ENCODE measurements around the gene ACP5.

Gene ACP5

DNA sequence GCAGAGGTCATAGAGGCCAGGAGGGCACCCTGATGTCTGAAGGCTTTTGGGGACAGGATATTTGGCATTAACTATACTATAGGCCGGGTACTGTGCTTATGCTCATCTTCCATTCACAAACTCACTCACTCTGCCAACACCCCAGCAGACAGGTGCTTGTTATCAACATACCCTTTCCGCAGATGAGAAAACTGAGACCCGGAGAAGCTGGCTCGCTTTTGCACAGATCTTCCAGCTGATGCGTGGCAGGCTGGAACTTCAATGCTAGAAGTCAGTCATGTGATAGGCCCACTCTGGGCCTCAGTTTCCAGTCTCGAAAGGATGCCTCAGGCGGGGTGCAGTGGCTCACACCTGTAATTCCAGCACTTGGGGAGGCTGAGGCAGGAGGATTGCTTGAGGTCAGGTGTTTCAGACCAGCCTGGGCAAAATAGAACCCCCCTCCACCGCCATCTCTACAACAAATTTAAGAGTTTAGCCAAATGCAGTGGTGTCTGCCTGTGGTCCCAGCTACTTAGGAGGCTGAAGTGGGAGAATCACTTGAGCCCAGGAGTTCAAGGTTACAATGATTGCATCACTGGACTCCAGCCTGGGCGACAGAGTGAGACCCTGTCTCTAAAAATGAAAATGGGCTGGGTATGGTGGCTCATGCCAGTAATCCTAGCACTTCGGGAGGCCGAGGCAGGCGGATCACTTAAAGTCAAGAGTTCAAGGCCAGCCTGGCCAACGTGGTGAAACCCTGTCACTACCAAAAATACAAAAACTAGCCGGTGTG lies 29.3 kb downstream of the ACP5 start:
- FAIRE-seq, result no peak

DNA sequence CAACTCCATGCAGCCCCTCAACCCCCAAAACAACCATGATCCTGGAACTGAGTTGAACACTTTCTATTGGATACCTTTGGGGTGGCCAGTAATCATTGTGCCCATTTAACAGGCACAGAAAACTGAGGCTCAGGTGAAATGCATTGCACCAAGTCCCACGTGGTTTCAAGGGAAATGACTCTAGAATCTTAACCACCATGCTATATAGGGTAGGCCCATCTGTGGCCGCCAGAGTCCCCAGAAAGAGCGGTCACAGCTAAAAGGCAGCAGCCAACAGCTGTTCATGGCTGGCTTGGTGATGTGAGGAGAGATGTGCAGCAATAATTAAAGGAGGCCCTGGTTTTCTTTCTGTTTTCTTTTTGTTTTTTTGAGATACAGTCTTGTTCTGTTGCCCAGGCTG lies 36.2 kb downstream of the ACP5 start:
- FAIRE-seq, result no peak

GRCh38 chr19:11540645-11541044 lies 36.8 kb downstream of the ACP5 start:
- FAIRE-seq, result no peak

DNA sequence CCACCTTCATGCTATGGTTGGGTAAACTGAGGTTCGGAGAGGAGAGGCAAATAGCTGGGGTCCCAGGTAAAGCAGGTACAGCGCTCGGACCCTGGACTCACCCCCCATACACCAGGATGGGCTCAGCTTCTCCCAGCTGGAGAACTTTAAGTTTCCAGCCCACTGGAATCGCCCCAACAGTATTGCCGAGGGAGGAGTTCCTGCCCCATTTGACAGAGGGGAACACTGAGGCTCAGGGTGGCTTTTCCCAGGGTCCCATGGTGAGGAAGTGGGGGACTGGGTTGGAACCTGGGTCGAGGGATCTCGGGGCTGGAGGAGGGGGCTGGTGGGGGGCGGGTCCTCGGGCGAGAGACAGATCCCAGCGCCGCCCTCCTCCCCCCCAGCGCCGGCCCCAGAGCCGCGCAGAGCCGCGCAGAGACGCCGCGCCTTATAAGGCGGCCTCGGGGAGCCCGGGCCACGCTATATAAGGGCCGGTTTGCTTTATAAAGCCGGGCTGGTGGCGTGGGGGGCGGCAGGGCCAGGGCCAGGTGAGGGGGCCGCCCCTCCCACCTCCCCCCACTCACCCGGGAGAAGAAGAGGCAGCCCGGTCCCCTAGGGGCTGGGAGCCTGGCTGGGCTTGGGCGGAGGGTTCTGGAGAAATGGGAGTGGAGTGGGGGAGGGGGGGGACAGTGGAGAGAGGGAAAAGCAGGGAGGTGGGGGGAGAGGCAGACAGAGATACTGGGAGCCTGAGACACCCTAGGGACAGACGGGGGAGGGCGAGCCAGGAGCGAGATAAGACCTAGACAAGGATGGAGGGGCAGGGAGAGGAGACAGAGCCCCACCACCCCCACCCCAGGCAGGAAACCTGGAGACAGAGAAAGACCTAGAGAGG lies 37.7 kb downstream of the ACP5 start:
- FAIRE-seq, result no peak

DNA sequence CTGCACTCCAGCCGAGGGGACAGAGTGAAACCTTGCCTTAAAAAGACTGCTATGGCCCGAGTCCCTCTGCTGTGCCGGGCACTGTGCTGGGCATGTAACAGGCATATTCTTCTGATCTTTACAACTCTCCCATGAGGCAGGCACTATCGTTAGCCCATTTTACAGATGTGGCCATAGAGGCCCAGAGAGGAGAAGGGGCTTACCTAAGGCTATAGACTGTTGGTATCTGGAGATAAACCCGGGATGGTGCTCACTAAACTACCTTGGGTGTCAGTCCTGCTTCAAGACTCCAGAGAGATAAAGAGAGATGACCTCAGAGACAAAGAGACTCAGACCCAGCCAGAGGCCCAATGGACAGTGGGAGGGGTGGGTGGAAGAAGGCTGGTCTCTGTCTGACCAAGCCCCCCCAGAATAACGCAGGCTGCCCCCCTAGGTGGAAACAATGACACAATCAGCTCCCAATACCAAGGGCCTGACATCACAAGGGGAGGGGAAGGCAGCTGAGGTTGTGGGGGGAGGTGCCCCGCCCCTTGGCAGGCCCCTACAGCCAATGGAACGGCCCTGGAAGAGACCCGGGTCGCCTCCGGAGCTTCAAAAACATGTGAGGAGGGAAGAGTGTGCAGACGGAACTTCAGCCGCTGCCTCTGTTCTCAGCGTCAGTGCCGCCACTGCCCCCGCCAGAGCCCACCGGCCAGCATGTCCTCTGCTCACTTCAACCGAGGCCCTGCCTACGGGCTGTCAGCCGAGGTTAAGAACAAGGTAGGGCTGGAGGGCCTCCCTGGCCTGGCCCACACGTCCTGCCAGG lies 39.0 kb downstream of the ACP5 start, which contains the start of gene CNN1:
Gene CNN1 (plus strand): TSS at position 620 of the 805 bp plus-strand sequence. CDS start 77 bp downstream, at position 697.
- FAIRE-seq, result peak; percentile 13

GRCh38 chr19:11535792-11536595 lies 41.5 kb downstream of the ACP5 start:
- FAIRE-seq, result no peak

GRCh38 chr19:11534948-11535347 lies 42.5 kb downstream of the ACP5 start:
- no peak for FAIRE-seq

GRCh38 chr19:11534538-11534937 lies 42.9 kb downstream of the ACP5 start:
- FAIRE-seq, result no peak

DNA sequence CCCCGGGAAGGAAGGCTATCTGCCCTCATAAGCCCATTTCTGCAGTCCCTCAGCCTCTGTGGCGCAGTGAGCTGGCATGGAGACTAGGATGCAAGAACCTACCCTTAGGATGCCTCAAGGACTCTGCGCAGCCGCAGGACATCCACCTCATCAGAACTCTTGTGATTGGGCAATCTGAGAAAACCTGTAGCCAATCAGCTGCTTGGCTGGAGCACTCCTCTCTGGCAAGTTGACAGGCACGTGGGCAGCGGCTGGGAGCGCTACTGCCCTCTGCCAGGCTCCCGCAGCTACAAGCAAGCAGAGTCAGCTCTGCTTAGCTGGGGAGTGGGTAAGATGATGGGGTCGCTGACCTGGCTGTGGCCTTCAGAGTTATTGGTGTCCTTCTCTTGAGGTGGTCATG lies 47.0 kb downstream of the ACP5 start:
- FAIRE-seq, result no peak

DNA sequence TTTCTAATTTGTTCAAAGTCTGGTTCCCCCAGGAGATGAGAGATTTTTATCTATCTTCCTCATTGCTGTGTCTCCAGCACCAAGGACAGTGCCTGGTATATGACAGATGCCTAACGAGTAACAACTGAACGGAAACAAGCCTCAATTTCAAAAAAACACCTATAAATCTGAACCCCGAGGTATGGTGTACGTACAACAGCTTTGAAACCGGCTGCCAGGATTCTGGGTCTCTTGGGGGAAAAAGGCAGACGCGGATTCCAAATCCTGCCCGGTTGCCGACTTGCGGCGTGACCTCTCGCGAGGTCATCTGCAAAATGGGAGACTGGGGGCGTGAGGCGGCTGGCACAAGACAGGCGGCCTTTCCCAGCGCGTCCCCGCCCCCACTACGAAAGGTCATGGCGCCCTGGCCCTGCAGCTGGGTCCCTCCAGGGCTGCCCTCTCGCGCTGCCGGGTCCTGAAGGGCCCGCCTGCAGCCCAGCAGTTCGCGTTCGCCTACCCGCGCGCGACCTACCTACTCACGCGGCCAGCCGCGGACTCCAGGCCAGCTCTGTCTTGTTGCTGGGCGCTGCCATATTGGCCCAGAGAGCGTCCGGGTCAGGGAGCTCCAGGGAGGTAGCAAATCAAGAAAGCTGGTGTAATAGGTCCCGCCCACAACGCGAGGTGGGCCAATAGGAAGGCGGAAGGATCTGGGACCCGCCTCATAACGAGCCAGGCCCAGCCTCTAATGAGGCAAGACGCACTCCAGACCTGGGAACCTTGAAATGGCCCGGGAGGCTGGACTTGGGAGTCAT lies 48.7 kb downstream of the ACP5 start, which contains the start of gene ECSIT:
Gene ECSIT (minus strand): TSS at position 584 of the 791 bp plus-strand sequence. CDS start 9,964 bp downstream, outside the sequence.
- FAIRE-seq, result peak; percentile 98
